ENCODE measurements around the gene GABPB2. TPM values are rescaled to one million over a fixed set of nuclear protein-coding genes. Genes with fewer than 3 reads are reported as not detected.
A peak's percentile ranks its signal among the peaks of the same experiment; 100 is the strongest.

The GABPB2 gene
- total and polyA plus RNA-seq, 2 of the 13 experiments (the other 11 are each of a cell fraction or from before 2014, with no cell fraction given), result 0.09 TPM; not detected in 1

- TF ChIP-seq FOXO4 (CRISPR knock-in tag; conservative IDR thresholded peaks at IDR 0.05) (no peak), TBL1XR1 (IDR thresholded peaks at IDR 0.05; ENCODE audit: borderline replicate concordance, low read length, partially characterized antibody) (peak; percentile 63), PHB2 (IDR thresholded peaks at IDR 0.05; ENCODE audit: partially characterized antibody) (no peak), FOXO1 (CRISPR knock-in tag; IDR thresholded peaks at IDR 0.05) (no peak), HNF4G (IDR thresholded peaks at IDR 0.05; ENCODE audit: borderline replicate concordance, low read depth, low read length) (no peak; the same call in 1 of the 2 replicates), HNF4G (CRISPR knock-in tag; IDR thresholded peaks at IDR 0.05; ENCODE audit: borderline replicate concordance, low read depth) (no peak), ETV6 (CRISPR knock-in tag; conservative IDR thresholded peaks at IDR 0.05) (no peak; the same call in 1 of the 2 replicates), ADNP (CRISPR knock-in tag; IDR thresholded peaks at IDR 0.05) (no peak), ZNF589 (CRISPR knock-in tag; conservative IDR thresholded peaks at IDR 0.05) (no peak), MED13 (CRISPR knock-in tag; IDR thresholded peaks at IDR 0.05) (peak; percentile 74; the same call in 1 of the 2 replicates), ZMYM2 (CRISPR knock-in tag; IDR thresholded peaks at IDR 0.05) (no peak), CHCHD3 (CRISPR knock-in tag; IDR thresholded peaks at IDR 0.05) (no peak), ZFP41 (CRISPR knock-in tag; IDR thresholded peaks at IDR 0.05; ENCODE audit: borderline replicate concordance) (0 out of 2 replicates have a peak, but pooled peaks have one; percentile 2), NR1H2 (CRISPR knock-in tag; IDR thresholded peaks at IDR 0.05; ENCODE audit: borderline replicate concordance, low read depth) (no peak), CBX1 (IDR thresholded peaks at IDR 0.05; ENCODE audit: low read depth) (peak; percentile 13), PLSCR1 (CRISPR knock-in tag; IDR thresholded peaks at IDR 0.05; ENCODE audit: borderline replicate concordance) (no peak), ETS1 (CRISPR knock-in tag; IDR thresholded peaks at IDR 0.05) (no peak), PRMT3 (CRISPR knock-in tag; IDR thresholded peaks at IDR 0.05; ENCODE audit: borderline replicate concordance, low read depth) (no peak), CEBPZ (IDR thresholded peaks at IDR 0.05; ENCODE audit: low read length) (no peak), ZNF207 (IDR thresholded peaks at IDR 0.05; ENCODE audit: borderline replicate concordance) (no peak), KLF13 (CRISPR knock-in tag; IDR thresholded peaks at IDR 0.05) (no peak), ARID3A (IDR thresholded peaks at IDR 0.05; ENCODE audit: low read depth, low read length) (peak; percentile 77)
Observed at GRCh38 chr1:151165738-151166504, 95.4 kb downstream of the GABPB2 start, which contains the start of the genes LYSMD1 and SCNM1 (continued).
